ENCODE data around the gene OPTN. TPM values are rescaled to one million over a fixed set of nuclear protein-coding genes. Genes with fewer than 3 reads are reported as not detected.

The OPTN gene
- total RNA-seq, 1 donor from 2014 or later, result 44.7 TPM

DNA sequence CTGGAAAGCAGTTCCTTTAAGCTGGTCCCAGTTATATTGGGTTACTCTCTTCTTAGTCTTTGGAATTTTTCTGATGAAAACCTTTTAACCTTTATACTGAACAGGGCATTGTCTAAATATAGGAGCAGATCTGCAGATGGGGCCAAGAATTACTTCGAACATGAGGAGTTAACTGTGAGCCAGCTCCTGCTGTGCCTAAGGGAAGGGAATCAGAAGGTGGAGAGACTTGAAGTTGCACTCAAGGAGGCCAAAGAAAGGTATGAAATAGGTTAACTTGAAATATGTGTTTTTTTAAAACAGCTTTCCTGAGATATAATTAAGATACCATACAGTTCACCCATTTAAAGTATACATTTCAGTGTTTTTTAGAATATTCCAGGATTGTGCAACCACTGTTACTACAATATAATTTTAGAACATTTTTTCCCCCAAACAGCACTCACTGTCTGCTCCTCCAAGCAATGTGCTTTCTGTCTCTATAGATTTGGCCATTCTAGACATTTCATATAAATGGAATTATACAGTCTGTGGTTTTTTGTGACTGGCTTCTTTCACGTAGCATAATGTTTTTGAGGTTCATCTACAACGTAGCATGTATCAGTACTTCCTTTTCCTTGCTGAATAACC, 18.9 kb downstream of the OPTN start:
- no peak for TF ChIP-seq POLR2A (IDR thresholded peaks at IDR 0.05)
- H3K9me3 ChIP-seq, result no peaks in the 10 kb centered on the region
- intact Hi-C loops (cut with DNase I), result no loop called here
- H3K36me3 ChIP-seq, result peaks cover 0 to 66% of the 10 kb centered on the region in 2 donors
- no peak overlapping the region for H3K4me3 ChIP-seq
- H3K27ac ChIP-seq, result no peak overlapping the region
- no peaks in the 10 kb centered on the region for H3K27me3 ChIP-seq
- peaks cover 8% of the 10 kb centered on the region for H3K4me1 ChIP-seq
- DNase-seq (ENCODE audit: extremely low spot score in 2 of 2), result no peak

DNA sequence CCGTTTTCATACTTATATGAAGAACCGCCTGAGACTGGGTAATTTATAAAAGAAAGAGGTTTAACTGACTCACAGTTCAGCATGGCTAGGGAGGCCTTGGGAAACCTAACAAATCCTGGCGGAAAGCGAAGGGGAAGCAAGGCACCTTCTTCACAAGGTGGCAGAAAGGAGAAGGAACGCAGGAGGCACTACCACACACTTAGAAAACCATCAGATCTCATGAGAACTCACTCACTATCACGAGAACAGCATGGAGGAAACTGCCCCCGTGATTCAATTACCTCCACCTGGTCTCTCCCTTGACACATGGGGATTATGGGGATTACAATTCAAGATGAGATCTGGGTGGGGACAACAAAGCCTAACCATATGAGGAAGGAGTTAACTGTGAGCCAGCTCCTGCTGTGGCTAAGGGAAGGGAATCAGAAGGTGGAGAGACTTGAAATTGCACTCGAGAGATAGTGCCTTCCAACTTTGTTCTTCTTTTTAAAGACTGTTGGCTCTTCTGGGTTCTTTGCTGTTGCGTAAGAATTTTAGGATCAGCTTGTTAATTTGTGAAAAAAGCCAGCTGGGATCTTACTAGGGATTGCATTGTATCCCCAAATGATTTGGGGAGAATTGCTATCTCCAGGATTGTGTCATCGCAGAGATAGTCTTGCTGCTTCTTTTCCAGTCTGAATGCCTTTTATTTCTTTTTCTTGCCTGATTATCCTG, 21.0 kb downstream of the OPTN start:
- no peak overlapping the region for H3K4me3 ChIP-seq
- H3K4me1 ChIP-seq, result peaks cover 8% of the 10 kb centered on the region
- H3K9me3 ChIP-seq, result no peaks in the 10 kb centered on the region
- H3K27ac ChIP-seq, result peak overlapping the region; percentile 10
- peaks cover 0 to 78% of the 10 kb centered on the region in 2 donors for H3K36me3 ChIP-seq
- intact Hi-C loops (cut with DNase I), result no loop called here
- TF ChIP-seq POLR2AphosphoS5 (IDR thresholded peaks at IDR 0.05; ENCODE audit: insufficient read depth in 1 of 2, low read depth in 1 of 2) (peak in 1 of 2 donors; percentile 48), POLR2A (IDR thresholded peaks at IDR 0.05) (no peak)
- TF ChIP-seq, protein P1, sequence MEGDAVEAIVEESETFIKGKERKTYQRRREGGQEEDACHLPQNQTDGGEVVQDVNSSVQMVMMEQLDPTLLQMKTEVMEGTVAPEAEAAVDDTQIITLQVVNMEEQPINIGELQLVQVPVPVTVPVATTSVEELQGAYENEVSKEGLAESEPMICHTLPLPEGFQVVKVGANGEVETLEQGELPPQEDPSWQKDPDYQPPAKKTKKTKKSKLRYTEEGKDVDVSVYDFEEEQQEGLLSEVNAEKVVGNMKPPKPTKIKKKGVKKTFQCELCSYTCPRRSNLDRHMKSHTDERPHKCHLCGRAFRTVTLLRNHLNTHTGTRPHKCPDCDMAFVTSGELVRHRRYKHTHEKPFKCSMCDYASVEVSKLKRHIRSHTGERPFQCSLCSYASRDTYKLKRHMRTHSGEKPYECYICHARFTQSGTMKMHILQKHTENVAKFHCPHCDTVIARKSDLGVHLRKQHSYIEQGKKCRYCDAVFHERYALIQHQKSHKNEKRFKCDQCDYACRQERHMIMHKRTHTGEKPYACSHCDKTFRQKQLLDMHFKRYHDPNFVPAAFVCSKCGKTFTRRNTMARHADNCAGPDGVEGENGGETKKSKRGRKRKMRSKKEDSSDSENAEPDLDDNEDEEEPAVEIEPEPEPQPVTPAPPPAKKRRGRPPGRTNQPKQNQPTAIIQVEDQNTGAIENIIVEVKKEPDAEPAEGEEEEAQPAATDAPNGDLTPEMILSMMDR (IDR thresholded peaks at IDR 0.05), result no peak
- no peak for DNase-seq (ENCODE audit: extremely low spot score in 2 of 2)
- H3K27me3 ChIP-seq, result no peaks in the 10 kb centered on the region

DNA sequence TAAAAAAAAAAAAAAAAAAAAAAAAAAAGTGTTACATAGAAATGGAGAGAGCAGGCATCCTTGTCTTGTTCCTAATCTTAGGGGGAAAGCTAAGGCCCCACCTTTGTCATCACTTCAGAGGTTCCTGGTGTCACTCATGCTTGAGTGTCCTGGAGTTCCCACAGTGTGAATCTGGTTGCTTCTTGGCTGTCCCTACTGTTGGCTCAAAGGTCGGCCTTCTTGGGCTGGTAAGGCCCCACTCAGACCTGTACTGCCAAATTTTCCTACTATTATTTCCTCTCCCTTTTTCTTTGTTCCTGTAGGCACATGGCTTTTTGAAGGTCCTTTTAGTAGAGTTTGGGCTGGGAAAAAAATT, 21.5 kb downstream of the OPTN start:
- Histone ChIP-seq H3K9me3 (no peaks in the 10 kb centered on the region), H3K4me3 (no peak overlapping the region), H3K27me3 (no peaks in the 10 kb centered on the region), H3K27ac (peak overlapping the region; percentile 10), H3K4me1 (peaks cover 8% of the 10 kb centered on the region), H3K36me3 (peaks cover 0 to 77% of the 10 kb centered on the region in 2 donors)
- intact Hi-C loops (cut with DNase I), result no loop called here
- TF ChIP-seq POLR2AphosphoS5 (IDR thresholded peaks at IDR 0.05; ENCODE audit: insufficient read depth in 1 of 2, low read depth in 1 of 2) (no peak), POLR2A (IDR thresholded peaks at IDR 0.05) (no peak)
- TF ChIP-seq, protein P1 (IDR thresholded peaks at IDR 0.05), result no peak
- no peak for DNase-seq (ENCODE audit: extremely low spot score in 2 of 2)

DNA sequence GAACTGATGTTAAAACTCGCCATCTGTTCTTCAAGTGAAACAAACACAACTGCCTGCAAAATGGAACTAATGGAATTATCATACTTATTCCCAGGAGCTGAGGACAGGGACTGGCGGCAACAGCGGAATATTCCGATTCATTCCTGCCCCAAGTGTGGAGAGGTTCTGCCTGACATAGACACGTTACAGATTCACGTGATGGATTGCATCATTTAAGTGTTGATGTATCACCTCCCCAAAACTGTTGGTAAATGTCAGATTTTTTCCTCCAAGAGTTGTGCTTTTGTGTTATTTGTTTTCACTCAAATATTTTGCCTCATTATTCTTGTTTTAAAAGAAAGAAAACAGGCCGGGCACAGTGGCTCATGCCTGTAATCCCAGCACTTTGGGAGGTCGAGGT, 36.7 kb downstream of the OPTN start:
- TF ChIP-seq POLR2AphosphoS5 (IDR thresholded peaks at IDR 0.05; ENCODE audit: insufficient read depth in 1 of 2, low read depth in 1 of 2), result no peak
- TF ChIP-seq, protein P1 (IDR thresholded peaks at IDR 0.05), result no peak
- TF ChIP-seq POLR2A (IDR thresholded peaks at IDR 0.05), result no peak

DNA sequence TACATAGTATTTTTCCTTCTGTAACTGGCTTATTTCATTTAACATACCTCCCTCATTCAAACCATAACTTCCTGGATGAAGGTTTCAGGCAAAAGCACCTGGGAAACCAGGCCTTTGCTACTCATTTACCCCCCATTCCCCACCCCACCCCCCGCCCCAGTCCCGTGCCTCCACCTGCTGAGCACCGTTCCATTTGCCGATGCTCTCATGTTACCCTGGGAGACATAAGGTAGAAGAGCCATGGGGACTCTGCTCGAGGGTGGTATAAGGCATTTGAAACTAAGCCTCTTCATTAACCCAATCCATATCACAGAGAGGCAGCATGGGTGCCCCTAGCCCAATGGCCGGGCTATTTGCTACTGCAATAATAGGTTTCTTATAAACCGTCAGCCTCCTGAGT, 39.2 kb downstream of the OPTN start:
- H3K9me3 ChIP-seq, result no peaks in the 10 kb centered on the region
- TF ChIP-seq, protein P1 (IDR thresholded peaks at IDR 0.05), result no peak
- TF ChIP-seq POLR2AphosphoS5 (IDR thresholded peaks at IDR 0.05; ENCODE audit: insufficient read depth in 1 of 2, low read depth in 1 of 2), result no peak
- TF ChIP-seq POLR2A (IDR thresholded peaks at IDR 0.05), result no peak
- H3K27me3 ChIP-seq, result no peaks in the 10 kb centered on the region
- H3K4me3 ChIP-seq, result no peak overlapping the region
- DNase-seq (ENCODE audit: extremely low spot score in 2 of 2), result no peak
- peaks cover 0 to 50% of the 10 kb centered on the region in 2 donors for H3K36me3 ChIP-seq
- intact Hi-C loops (cut with DNase I), result no loop called here
- H3K27ac ChIP-seq, result no peak overlapping the region
- H3K4me1 ChIP-seq, result no peaks in the 10 kb centered on the region

More for the DNA sequence above, 36.7 kb downstream of the OPTN start:
- intact Hi-C loops (cut with DNase I), result no loop called here
- Histone ChIP-seq H3K27me3 (no peaks in the 10 kb centered on the region), H3K27ac (no peak overlapping the region), H3K36me3 (peaks cover 0 to 75% of the 10 kb centered on the region in 2 donors), H3K4me3 (no peak overlapping the region), H3K4me1 (no peaks in the 10 kb centered on the region), H3K9me3 (no peaks in the 10 kb centered on the region)
- no peak for DNase-seq (ENCODE audit: extremely low spot score in 2 of 2)

Data from vagina (tissue), 2 donors.